Sigmoid colon (tissue), 4 donors: ENCODE measurements around the gene PLCD3.

ENCODE experiments used
- EP300 ChIP-seq, 4 donors: sonication (generic); formaldehyde crosslinking; IDR thresholded peaks; one replicate each; pipeline ENCODE4 v1.6.1; 2017; ENCODE audit warnings: antibody characterized with exemption in 4 of 4
- POLR2A ChIP-seq, 2 donors: fragments of 450-650 bp; IDR thresholded peaks; one replicate each; pipeline ENCODE4 v1.6.1; 2016; ENCODE audit warnings: antibody characterized with exemption in 2 of 2, mild to moderate bottlenecking in 2 of 2, moderate library complexity in 2 of 2
- POLR2AphosphoS5 ChIP-seq, 4 donors: sonication (generic); formaldehyde crosslinking; IDR thresholded peaks; one replicate each; pipeline ENCODE4 v1.6.1; 2017; ENCODE audit warnings: antibody characterized with exemption in 4 of 4
- TF ChIP-seq, protein P1 (sequence below), 4 experiments: fragments of 450-650 bp in 3 of 4; fragments of 200-600 bp in 1 of 4; IDR thresholded peaks; one replicate each; pipeline ENCODE4 v1.5.1; 2016 to 2019; ENCODE audit warnings: antibody characterized with exemption in 4 of 4, mild to moderate bottlenecking in 3 of 4, moderate library complexity in 2 of 4

- TF ChIP-seq EP300 (IDR thresholded peaks at IDR 0.05) (no peak), POLR2AphosphoS5 (IDR thresholded peaks at IDR 0.05) (peak in 1 of 4 donors; percentile 49), POLR2A (IDR thresholded peaks at IDR 0.05) (no peak)
- TF ChIP-seq, protein P1, sequence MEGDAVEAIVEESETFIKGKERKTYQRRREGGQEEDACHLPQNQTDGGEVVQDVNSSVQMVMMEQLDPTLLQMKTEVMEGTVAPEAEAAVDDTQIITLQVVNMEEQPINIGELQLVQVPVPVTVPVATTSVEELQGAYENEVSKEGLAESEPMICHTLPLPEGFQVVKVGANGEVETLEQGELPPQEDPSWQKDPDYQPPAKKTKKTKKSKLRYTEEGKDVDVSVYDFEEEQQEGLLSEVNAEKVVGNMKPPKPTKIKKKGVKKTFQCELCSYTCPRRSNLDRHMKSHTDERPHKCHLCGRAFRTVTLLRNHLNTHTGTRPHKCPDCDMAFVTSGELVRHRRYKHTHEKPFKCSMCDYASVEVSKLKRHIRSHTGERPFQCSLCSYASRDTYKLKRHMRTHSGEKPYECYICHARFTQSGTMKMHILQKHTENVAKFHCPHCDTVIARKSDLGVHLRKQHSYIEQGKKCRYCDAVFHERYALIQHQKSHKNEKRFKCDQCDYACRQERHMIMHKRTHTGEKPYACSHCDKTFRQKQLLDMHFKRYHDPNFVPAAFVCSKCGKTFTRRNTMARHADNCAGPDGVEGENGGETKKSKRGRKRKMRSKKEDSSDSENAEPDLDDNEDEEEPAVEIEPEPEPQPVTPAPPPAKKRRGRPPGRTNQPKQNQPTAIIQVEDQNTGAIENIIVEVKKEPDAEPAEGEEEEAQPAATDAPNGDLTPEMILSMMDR (IDR thresholded peaks at IDR 0.05), result no peak
These were observed 2.8 kb downstream of the PLCD3 start for GRCh38 chr17:45129426-45129939.
